A549 (cell line): ENCODE measurements around the gene NTHL1. TPM values are rescaled to one million over a fixed set of nuclear protein-coding genes. Genes with fewer than 3 reads are reported as not detected.

Experiments
- ATAC-seq, 2 experiments: fragments of 200-7000 bp in 1 of 2; fragments of >200 bp in 1 of 2; cut with Nextera tagmentation in 1 of 2; cut with Tn5 transposase in 1 of 2; 3 replicates each; pipeline versions ENCODE4 v1.8.0 to v1.9.1; 2018 to 2020; ENCODE audit warnings: mild to moderate bottlenecking in 1 of 2, moderate library complexity in 1 of 2
- CTCF ChIA-PET: fragments of 300-600 bp; sonication (Branson Sonifier 250); formaldehyde crosslinking; extraction: SDS; loops from one replicate; lab custom pipeline; 2021; ENCODE audit warnings: antibody characterized with exemption, inconsistent platforms; lab: Yijun Ruan, JAX
- POLR2A ChIA-PET: fragments of 350-600 bp; formaldehyde crosslinking; extraction: SDS; loops from one replicate; lab custom pipeline; 2021; ENCODE audit warnings: antibody characterized with exemption, inconsistent platforms; lab: Yijun Ruan, JAX
- DNase-seq, 2 experiments: peaks; one replicate each; pipeline versions ENCODE4 v3.0.0 to v3.0.0-alpha.2; 2011 to 2016; ENCODE audit warnings: low read depth in 1 of 2, low spot score in 1 of 2
- FAIRE-seq: peaks from 2 replicates; lab custom pipeline; 2011; peaks lifted over from hg19 to GRCh38; lab: Jason Lieb, UNC
- H3K27ac ChIP-seq, 2 experiments: fragments of >200 bp; sonication (Bioruptor Twin); formaldehyde crosslinking; 3 replicates each; pipeline ENCODE4 v1.5.1; 2016 to 2017
- H3K4me1 ChIP-seq: fragments of >200 bp; sonication (Bioruptor Twin); formaldehyde crosslinking; 3 replicates; pipeline ENCODE4 v1.6.1; 2016
- H3K4me2 ChIP-seq: fragments of >200 bp; sonication (Bioruptor Twin); formaldehyde crosslinking; 3 replicates; pipeline ENCODE4 v1.6.1; 2016
- H3K4me3 ChIP-seq: fragments of >200 bp; sonication (Bioruptor Twin); formaldehyde crosslinking; 3 replicates; pipeline ENCODE4 v1.5.1; 2016
- H3K9me3 ChIP-seq: fragments of >200 bp; sonication (Bioruptor Twin); formaldehyde crosslinking; 3 replicates; pipeline ENCODE4 v1.6.1; 2016
- BHLHE40 ChIP-seq: IDR thresholded peaks from 2 replicates; pipeline ENCODE4 v1.6.1; 2012; ENCODE audit warnings: low read depth, low read length, inconsistent platforms
- CBX8 ChIP-seq: fragments of 200-600 bp; sonication (generic); IDR thresholded peaks from 2 replicates; pipeline ENCODE4 v1.6.1; 2016
- CEBPB ChIP-seq, 2 experiments: fragments of >200 bp in 1 of 2; sonication (Bioruptor Twin) in 1 of 2; formaldehyde crosslinking in 1 of 2; IDR thresholded peaks; 2 replicates each; pipeline ENCODE4 v1.6.1; 2012 to 2016
- CHD2 ChIP-seq: fragments of 150-350 bp; IDR thresholded peaks from 2 replicates; pipeline ENCODE4 v1.6.1; 2014; ENCODE audit warnings: low read length; ENCODE audit not compliant: partially characterized antibody
- FOSB ChIP-seq: fragments of 250-450 bp; sonication (Bioruptor Pico); IDR thresholded peaks from 2 replicates; pipeline ENCODE4 v1.5.0; 2020; ENCODE audit warnings: mild to moderate bottlenecking, moderate library complexity
- HOXB5 ChIP-seq: fragments of 250-450 bp; sonication (Bioruptor Pico); IDR thresholded peaks from 2 replicates; pipeline ENCODE4 v1.5.0; 2020; ENCODE audit warnings: mild to moderate bottlenecking, moderate library complexity
- KDM1A ChIP-seq: fragments of 200-600 bp; sonication (generic); IDR thresholded peaks from 2 replicates; pipeline ENCODE4 v1.6.1; 2016; ENCODE audit warnings: low read depth, mild to moderate bottlenecking
- MAZ ChIP-seq: fragments of 150-350 bp; IDR thresholded peaks from 2 replicates; pipeline ENCODE4 v1.6.1; 2014; ENCODE audit warnings: antibody characterized with exemption, low read depth, low read length, borderline replicate concordance
- MYC ChIP-seq: IDR thresholded peaks from 2 replicates; pipeline ENCODE4 v1.6.1; 2012; ENCODE audit warnings: mild to moderate bottlenecking, inconsistent platforms, low read length, improper control_type of control experiment, borderline replicate concordance
- NFE2L2 ChIP-seq: fragments of 150-350 bp; conservative IDR thresholded peaks from 2 replicates; pipeline ENCODE4 v1.6.1; 2014; ENCODE audit warnings: low read length
- NR3C1 ChIP-seq: fragments of >200 bp; sonication (Bioruptor Twin); formaldehyde crosslinking; IDR thresholded peaks from 3 replicates; pipeline ENCODE4 v1.6.1; 2017
- POLR2AphosphoS2 ChIP-seq: conservative IDR thresholded peaks from 2 replicates; pipeline ENCODE4 v1.6.1; 2012; ENCODE audit warnings: low read length, improper control_type of control experiment, inconsistent platforms
- RCOR1 ChIP-seq: fragments of 150-350 bp; IDR thresholded peaks from 2 replicates; pipeline ENCODE4 v1.6.1; 2014; ENCODE audit warnings: antibody characterized with exemption, low read length, low read depth
- SMC3 ChIP-seq: fragments of >200 bp; sonication (Bioruptor Twin); formaldehyde crosslinking; IDR thresholded peaks from 3 replicates; pipeline ENCODE4 v1.6.1; 2018; ENCODE audit warnings: inconsistent platforms
- TFCP2L1 ChIP-seq: fragments of 250-450 bp; sonication (Bioruptor Pico); IDR thresholded peaks from 2 replicates; pipeline ENCODE4 v1.5.0; 2021; ENCODE audit warnings: mild to moderate bottlenecking
- TP53 ChIP-seq: fragments of 250-450 bp; sonication (Bioruptor Pico); IDR thresholded peaks from 2 replicates; pipeline ENCODE4 v1.5.0; 2021; ENCODE audit warnings: mild to moderate bottlenecking, moderate library complexity
- ZNF302 ChIP-seq: fragments of 250-450 bp; sonication (Bioruptor Pico); IDR thresholded peaks from 2 replicates; pipeline ENCODE4 v1.9.0; 2021; ENCODE audit warnings: inconsistent platforms, mild to moderate bottlenecking, moderate library complexity
- WGBS: methylation state at CpG from one replicate; pipeline ENCODE4 v1.1.6; 2017; ENCODE audit errors: missing lambda C conversion rate; 5-methylcytosine and 5-hydroxymethylcytosine counted together
- polyA plus RNA-seq, 4 experiments: library from polyadenylated mRNA; depleted of rRNA in 3 of 4; stranded (reverse); fragments of >200 nt; fragmentation: RNase III in 1 of 4; extraction: RNeasy Plus Mini Kit Qiagen cat#74134 plus additional on column Dnase treatment in 1 of 4; gene quantifications; 2 replicates in 3 of 4; 3 replicates in 1 of 4; pipeline ENCODE4 v1.2.3, GENCODE V29; 2011 to 2017
- TF ChIP-seq, protein P1 (sequence below): fragments of 450-650 bp; IDR thresholded peaks from 2 replicates; pipeline ENCODE4 v1.6.1; 2014; ENCODE audit warnings: antibody characterized with exemption
- TF ChIP-seq, protein P2 (sequence below): fragments of 200-600 bp; sonication (generic); IDR thresholded peaks from 2 replicates; pipeline ENCODE4 v1.6.1; 2016; ENCODE audit warnings: antibody characterized with exemption, mild to moderate bottlenecking, moderate library complexity
- TF ChIP-seq, protein P3 (sequence below): fragments of >200 bp; sonication (Bioruptor Twin); formaldehyde crosslinking; IDR thresholded peaks from 2 replicates; pipeline ENCODE4 v1.6.1; 2016
- TF ChIP-seq, protein P4 (sequence below): IDR thresholded peaks from 2 replicates; pipeline ENCODE4 v1.6.1; 2012
- TF ChIP-seq, protein P5 (sequence below): fragments of 250-450 bp; sonication (Bioruptor Pico); IDR thresholded peaks from 2 replicates; pipeline ENCODE4 v1.5.0; 2021; ENCODE audit warnings: mild to moderate bottlenecking, moderate library complexity, borderline replicate concordance

Gene NTHL1
- polyA plus RNA-seq, 2 of the 4 experiments (the other 2 are of a cell fraction), result 28.8 to 42.3 TPM

DNA sequence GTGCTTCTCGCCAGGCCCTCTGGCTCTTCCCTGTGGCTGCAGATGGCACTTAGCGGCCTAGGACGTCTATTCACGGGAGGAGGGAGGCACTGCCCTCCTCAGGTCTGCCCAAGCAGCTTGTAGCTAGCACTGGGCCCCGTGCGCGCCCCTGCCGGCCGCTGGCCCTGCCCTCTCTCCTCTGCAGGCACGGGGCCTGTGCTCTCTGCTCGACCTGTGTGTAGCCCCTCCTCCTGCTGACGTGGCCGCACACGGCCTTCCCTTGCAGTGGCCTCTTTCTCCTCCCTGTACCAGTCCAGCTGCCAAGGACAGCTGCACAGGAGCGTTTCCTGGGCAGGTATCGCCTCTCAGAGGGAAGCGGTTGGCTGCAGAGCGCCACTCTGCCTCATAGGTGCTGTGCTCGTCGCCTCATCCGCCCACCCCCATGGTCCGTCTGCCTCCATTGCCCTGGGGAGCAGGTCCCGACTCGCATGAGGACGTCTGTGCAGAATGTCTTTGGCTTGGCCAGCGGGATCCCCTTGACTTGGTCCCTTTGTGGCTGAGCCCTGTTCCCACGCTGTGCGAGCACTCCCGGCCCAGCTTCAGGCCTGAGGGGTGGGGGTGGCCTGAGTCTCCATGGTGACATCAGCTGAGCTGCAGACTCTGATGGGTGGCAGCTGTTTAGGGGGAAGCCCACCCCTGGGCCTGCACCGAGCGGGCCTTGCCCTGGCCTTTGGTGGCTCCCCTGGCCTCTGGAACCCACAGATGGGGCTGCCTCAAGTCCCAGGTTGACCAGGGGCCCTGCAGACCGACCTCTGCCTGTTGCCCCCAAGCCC is 34.7 kb upstream of the NTHL1 start:
- WGBS, result 90% methylated on average over 25 of the region's 32 CpGs
- H3K4me1 ChIP-seq, result no peaks in the 10 kb centered on the region; the same call in 2 of the 3 replicates
- no peak overlapping the region for H3K27ac ChIP-seq
- ATAC-seq, result peak in 1 of 2 experiments; percentile 5; a peak in 3 of 6 replicates
- TF ChIP-seq POLR2AphosphoS2, result no peak
- no peak for TF ChIP-seq FOSB (CRISPR knock-in tag)
- no peak for TF ChIP-seq NFE2L2
- TF ChIP-seq, protein P1, sequence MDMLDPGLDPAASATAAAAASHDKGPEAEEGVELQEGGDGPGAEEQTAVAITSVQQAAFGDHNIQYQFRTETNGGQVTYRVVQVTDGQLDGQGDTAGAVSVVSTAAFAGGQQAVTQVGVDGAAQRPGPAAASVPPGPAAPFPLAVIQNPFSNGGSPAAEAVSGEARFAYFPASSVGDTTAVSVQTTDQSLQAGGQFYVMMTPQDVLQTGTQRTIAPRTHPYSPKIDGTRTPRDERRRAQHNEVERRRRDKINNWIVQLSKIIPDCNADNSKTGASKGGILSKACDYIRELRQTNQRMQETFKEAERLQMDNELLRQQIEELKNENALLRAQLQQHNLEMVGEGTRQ, result no peak
- TF ChIP-seq, protein P2, sequence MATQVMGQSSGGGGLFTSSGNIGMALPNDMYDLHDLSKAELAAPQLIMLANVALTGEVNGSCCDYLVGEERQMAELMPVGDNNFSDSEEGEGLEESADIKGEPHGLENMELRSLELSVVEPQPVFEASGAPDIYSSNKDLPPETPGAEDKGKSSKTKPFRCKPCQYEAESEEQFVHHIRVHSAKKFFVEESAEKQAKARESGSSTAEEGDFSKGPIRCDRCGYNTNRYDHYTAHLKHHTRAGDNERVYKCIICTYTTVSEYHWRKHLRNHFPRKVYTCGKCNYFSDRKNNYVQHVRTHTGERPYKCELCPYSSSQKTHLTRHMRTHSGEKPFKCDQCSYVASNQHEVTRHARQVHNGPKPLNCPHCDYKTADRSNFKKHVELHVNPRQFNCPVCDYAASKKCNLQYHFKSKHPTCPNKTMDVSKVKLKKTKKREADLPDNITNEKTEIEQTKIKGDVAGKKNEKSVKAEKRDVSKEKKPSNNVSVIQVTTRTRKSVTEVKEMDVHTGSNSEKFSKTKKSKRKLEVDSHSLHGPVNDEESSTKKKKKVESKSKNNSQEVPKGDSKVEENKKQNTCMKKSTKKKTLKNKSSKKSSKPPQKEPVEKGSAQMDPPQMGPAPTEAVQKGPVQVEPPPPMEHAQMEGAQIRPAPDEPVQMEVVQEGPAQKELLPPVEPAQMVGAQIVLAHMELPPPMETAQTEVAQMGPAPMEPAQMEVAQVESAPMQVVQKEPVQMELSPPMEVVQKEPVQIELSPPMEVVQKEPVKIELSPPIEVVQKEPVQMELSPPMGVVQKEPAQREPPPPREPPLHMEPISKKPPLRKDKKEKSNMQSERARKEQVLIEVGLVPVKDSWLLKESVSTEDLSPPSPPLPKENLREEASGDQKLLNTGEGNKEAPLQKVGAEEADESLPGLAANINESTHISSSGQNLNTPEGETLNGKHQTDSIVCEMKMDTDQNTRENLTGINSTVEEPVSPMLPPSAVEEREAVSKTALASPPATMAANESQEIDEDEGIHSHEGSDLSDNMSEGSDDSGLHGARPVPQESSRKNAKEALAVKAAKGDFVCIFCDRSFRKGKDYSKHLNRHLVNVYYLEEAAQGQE, result no peak
- TF ChIP-seq TP53 (CRISPR knock-in tag), result no peak
- no peak for TF ChIP-seq CBX8
- TF ChIP-seq MYC, result no peak
- POLR2A ChIA-PET, result no interaction called here
- FAIRE-seq, result no peak
- no peaks in the 10 kb centered on the region for H3K9me3 ChIP-seq
- no peak overlapping the region for H3K4me2 ChIP-seq
- DNase-seq, result peak in 1 of 2 experiments; percentile 36
- CTCF ChIA-PET, result interaction anchor here (1.2 to 1.7 kb wide), 4 partner anchors 9 to 78 kb away, joined by 3 to 5 read pairs (median 3); no protein-coding TSS in a partner anchor
- no peak overlapping the region for H3K4me3 ChIP-seq

DNA sequence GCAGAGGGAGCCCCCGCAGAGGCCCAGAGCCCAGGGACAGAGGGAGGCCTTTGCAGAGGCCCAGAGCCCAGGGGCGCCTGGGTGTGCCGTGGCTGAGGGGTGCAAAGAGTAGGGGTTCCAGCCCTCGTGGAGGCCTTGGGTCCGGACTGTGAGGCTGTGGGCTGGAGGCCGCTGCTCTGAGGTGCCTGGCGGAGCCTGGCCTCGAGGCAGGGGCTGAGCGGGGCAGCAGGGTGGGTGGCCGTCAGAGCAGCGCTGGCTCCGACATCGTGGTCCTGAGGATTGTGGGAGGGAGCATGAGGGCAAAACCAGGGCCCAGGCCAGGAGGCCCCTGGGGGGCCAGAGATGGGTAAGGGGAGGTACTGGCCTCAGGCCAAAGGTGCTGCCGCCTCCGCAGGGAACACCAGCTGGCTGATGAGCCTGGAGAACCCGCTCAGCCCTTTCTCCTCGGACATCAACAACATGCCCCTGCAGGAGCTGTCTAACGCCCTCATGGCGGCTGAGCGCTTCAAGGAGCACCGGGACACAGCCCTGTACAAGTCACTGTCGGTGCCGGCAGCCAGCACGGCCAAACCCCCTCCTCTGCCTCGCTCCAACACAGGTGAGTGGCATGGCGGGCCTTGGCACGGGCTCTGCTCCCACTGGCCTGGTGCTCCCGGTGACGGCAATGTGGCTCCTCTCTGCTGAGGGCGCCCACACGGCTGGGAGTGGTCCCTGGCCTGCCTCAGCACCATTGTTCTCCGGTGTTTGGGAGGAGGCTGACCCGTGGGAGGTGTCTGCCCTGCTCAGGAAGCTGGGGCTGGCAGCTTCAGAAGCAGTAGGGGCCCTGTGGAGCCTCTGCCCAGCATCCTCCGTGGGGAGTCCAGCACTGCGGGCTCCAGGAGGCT is 33.8 kb upstream of the NTHL1 start:
- POLR2A ChIA-PET, result no interaction called here
- Histone ChIP-seq H3K4me3 (no peak overlapping the region), H3K27ac (no peak overlapping the region), H3K4me2 (no peak overlapping the region), H3K9me3 (no peaks in the 10 kb centered on the region), H3K4me1 (no peaks in the 10 kb centered on the region; the same call in 2 of the 3 replicates)
- DNase-seq (no peak), FAIRE-seq (no peak), ATAC-seq (peak in 1 of 2 experiments; percentile 2; a peak in 2 of 6 replicates)
- CTCF ChIA-PET, result interaction anchor here (1.2 to 1.7 kb wide), 4 partner anchors 9 to 59 kb away, joined by 3 to 5 read pairs (median 4); no protein-coding TSS in a partner anchor
- 94% methylated on average over 34 of the region's 35 CpGs for WGBS
- TF ChIP-seq NR3C1, result no peak
- no peak for TF ChIP-seq MAZ
- TF ChIP-seq BHLHE40, result no peak
- no peak for TF ChIP-seq TFCP2L1 (CRISPR knock-in tag)
- no peak for TF ChIP-seq POLR2AphosphoS2
- TF ChIP-seq, protein P3, sequence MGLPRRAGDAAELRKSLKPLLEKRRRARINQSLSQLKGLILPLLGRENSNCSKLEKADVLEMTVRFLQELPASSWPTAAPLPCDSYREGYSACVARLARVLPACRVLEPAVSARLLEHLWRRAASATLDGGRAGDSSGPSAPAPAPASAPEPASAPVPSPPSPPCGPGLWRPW, result no peak

DNA sequence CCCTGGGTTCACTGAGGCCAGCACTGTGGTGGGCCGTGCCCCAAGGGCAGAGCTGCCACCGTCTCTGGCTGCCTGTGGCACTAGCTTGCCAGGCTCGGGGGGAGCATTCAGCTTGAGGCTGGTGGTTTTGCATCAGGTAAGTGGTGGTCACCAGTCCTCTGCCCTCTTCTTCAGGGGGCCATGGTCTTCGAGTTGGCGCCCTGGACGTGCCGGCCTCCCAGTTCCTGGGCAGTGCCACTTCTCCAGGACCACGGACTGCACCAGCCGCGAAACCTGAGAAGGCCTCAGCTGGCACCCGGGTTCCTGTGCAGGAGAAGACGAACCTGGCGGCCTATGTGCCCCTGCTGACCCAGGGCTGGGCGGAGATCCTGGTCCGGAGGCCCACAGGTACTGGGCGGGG is 32.4 kb upstream of the NTHL1 start:
- ChIA-PET CTCF (interaction anchor here (1.2 to 2.3 kb wide), 5 partner anchors 33 to 216 kb away, joined by 3 to 10 read pairs (median 5); no protein-coding TSS in a partner anchor), POLR2A (no interaction called here)
- FAIRE-seq, result no peak
- no peak for ATAC-seq
- DNase-seq, result no peak
- H3K4me2 ChIP-seq, result no peak overlapping the region
- no peaks in the 10 kb centered on the region for H3K9me3 ChIP-seq
- no peak overlapping the region for H3K27ac ChIP-seq
- H3K4me3 ChIP-seq, result no peak overlapping the region
- no peaks in the 10 kb centered on the region for H3K4me1 ChIP-seq
- 90% methylated on average over 16 of the region's 16 CpGs for WGBS
- TF ChIP-seq SMC3 (no peak), CEBPB (IDR thresholded peaks at IDR 0.05) (no peak), MAZ (no peak), ZNF302 (no peak), KDM1A (no peak), HOXB5 (CRISPR knock-in tag) (no peak), CBX8 (no peak), CHD2 (no peak), RCOR1 (no peak), TP53 (CRISPR knock-in tag) (no peak)
- TF ChIP-seq, protein P3, result no peak
- TF ChIP-seq, protein P4, sequence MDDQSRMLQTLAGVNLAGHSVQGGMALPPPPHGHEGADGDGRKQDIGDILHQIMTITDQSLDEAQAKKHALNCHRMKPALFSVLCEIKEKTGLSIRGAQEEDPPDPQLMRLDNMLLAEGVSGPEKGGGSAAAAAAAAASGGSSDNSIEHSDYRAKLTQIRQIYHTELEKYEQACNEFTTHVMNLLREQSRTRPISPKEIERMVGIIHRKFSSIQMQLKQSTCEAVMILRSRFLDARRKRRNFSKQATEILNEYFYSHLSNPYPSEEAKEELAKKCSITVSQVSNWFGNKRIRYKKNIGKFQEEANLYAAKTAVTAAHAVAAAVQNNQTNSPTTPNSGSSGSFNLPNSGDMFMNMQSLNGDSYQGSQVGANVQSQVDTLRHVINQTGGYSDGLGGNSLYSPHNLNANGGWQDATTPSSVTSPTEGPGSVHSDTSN, result no peak
- TF ChIP-seq, protein P5, sequence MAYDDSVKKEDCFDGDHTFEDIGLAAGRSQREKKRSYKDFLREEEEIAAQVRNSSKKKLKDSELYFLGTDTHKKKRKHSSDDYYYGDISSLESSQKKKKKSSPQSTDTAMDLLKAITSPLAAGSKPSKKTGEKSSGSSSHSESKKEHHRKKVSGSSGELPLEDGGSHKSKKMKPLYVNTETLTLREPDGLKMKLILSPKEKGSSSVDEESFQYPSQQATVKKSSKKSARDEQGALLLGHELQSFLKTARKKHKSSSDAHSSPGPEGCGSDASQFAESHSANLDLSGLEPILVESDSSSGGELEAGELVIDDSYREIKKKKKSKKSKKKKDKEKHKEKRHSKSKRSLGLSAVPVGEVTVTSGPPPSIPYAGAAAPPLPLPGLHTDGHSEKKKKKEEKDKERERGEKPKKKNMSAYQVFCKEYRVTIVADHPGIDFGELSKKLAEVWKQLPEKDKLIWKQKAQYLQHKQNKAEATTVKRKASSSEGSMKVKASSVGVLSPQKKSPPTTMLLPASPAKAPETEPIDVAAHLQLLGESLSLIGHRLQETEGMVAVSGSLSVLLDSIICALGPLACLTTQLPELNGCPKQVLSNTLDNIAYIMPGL (CRISPR knock-in tag), result no peak
